GM19463 (cell line): ENCODE results near the gene C1orf105.
"Not testable (repeated sequence)": the region's sequence is repeated elsewhere in the genome, so short reads cannot be mapped to it uniquely, and the experiment has no call there.

Source experiments
- ATAC-seq: cut with Tn5 transposase; IDR thresholded peaks from one replicate; pipeline ENCODE4 v1.9.1; 2021; ENCODE audit warnings: mild to moderate bottlenecking, moderate library complexity; ENCODE audit not compliant: unreplicated experiment

C1orf105 gene

GRCh38 chr1:172484252-172484651 lies 63.8 kb downstream of the C1orf105 start:
- ATAC-seq = no peak

- no peak for ATAC-seq
These were observed 65.1 kb downstream of the C1orf105 start for GRCh38 chr1:172485626-172486025.

- ATAC-seq = no peak
These were observed 66.4 kb downstream of the C1orf105 start for GRCh38 chr1:172486805-172487454.

- ATAC-seq = no peak
These were observed 67.1 kb downstream of the C1orf105 start for GRCh38 chr1:172487550-172487949.

- no peak for ATAC-seq
These were observed 67.9 kb downstream of the C1orf105 start for GRCh38 chr1:172488393-172488792.

GRCh38 chr1:172489847-172490246 lies 69.4 kb downstream of the C1orf105 start:
- no peak for ATAC-seq

GRCh38 chr1:172492421-172492820 lies 71.9 kb downstream of the C1orf105 start:
- no peak for ATAC-seq

- no peak for ATAC-seq
These were observed 73.7 kb downstream of the C1orf105 start for GRCh38 chr1:172494166-172494565.

- not testable (repeated sequence) for ATAC-seq
These were observed 75.6 kb downstream of the C1orf105 start for GRCh38 chr1:172496127-172496526.

- ATAC-seq = no peak
These were observed 76.2 kb downstream of the C1orf105 start for GRCh38 chr1:172496678-172497077.

GRCh38 chr1:172497230-172497629 lies 76.7 kb downstream of the C1orf105 start:
- no peak for ATAC-seq

- no peak for ATAC-seq
These were observed 78.4 kb downstream of the C1orf105 start for GRCh38 chr1:172498857-172499256.

GRCh38 chr1:172499636-172500141 lies 79.2 kb downstream of the C1orf105 start:
- ATAC-seq = no peak

GRCh38 chr1:172500207-172500606 lies 79.7 kb downstream of the C1orf105 start:
- no peak for ATAC-seq

- ATAC-seq = no peak
These were observed 87.3 kb downstream of the C1orf105 start for GRCh38 chr1:172507741-172508140.

GRCh38 chr1:172510479-172510878 lies 90.0 kb downstream of the C1orf105 start:
- ATAC-seq = no peak

- no peak for ATAC-seq
These were observed 92.1 kb downstream of the C1orf105 start for GRCh38 chr1:172512591-172512990.

- ATAC-seq = no peak
These were observed 93.0 kb downstream of the C1orf105 start for GRCh38 chr1:172513479-172513878.

GRCh38 chr1:172514108-172514507 lies 93.6 kb downstream of the C1orf105 start:
- ATAC-seq = no peak

- ATAC-seq = no peak
These were observed 95.0 kb downstream of the C1orf105 start for GRCh38 chr1:172515436-172515835.

- no peak for ATAC-seq
These were observed 95.4 kb downstream of the C1orf105 start for GRCh38 chr1:172515927-172516326.

GRCh38 chr1:172517081-172517480 lies 96.6 kb downstream of the C1orf105 start:
- no peak for ATAC-seq

- no peak for ATAC-seq
These were observed 97.1 kb downstream of the C1orf105 start for GRCh38 chr1:172517545-172517944.
